BLaER1 (cell line): Measurements from ENCODE around the gene ITFG1.
A peak's percentile ranks its signal among the peaks of the same experiment; 100 is the strongest.
"Not testable (repeated sequence)": the region's sequence is repeated elsewhere in the genome, so short reads cannot be mapped to it uniquely, and the experiment has no call there.

Experiments
- H3K27ac ChIP-seq: shearing (Covaris generic); formaldehyde crosslinking; 2 replicates; pipeline ENCODE4 v1.8.1; 2022
- H3K27me3 ChIP-seq: shearing (Covaris generic); formaldehyde crosslinking; 2 replicates; pipeline ENCODE4 v1.8.1; 2022
- H3K36me3 ChIP-seq: shearing (Covaris generic); formaldehyde crosslinking; 2 replicates; pipeline ENCODE4 v1.8.1; 2022
- H3K4me1 ChIP-seq: shearing (Covaris generic); formaldehyde crosslinking; 2 replicates; pipeline ENCODE4 v1.8.1; 2022
- H3K4me2 ChIP-seq: shearing (Covaris generic); formaldehyde crosslinking; 2 replicates; pipeline ENCODE4 v1.8.1; 2022
- H3K4me3 ChIP-seq: shearing (Covaris generic); formaldehyde crosslinking; 2 replicates; pipeline ENCODE4 v1.8.1; 2022
- H3K9ac ChIP-seq: shearing (Covaris generic); formaldehyde crosslinking; 2 replicates; pipeline ENCODE4 v1.8.1; 2022
- H3K9me3 ChIP-seq: shearing (Covaris generic); formaldehyde crosslinking; 2 replicates; pipeline ENCODE4 v1.8.1; 2022
- H4K20me1 ChIP-seq: shearing (Covaris generic); formaldehyde crosslinking; 2 replicates; pipeline ENCODE4 v1.8.1; 2022
- Cebpa-rat ChIP-seq: shearing (Covaris generic); IDR thresholded peaks from 2 replicates; pipeline ENCODE4 v1.8.1; 2022

The ITFG1 gene

GRCh38 chr16:47463771-47464624 is 3.1 kb upstream of the ITFG1 start:
- H3K36me3 ChIP-seq, result peaks cover 9% of the 10 kb centered on the region; the same call in 1 of the 2 replicates
- H3K9me3 ChIP-seq, result no peaks in the 10 kb centered on the region
- peaks cover 55% of the 10 kb centered on the region for H3K4me1 ChIP-seq
- peak overlapping the region; percentile 87 for H3K27ac ChIP-seq
- no peaks in the 10 kb centered on the region for H4K20me1 ChIP-seq
- peak overlapping the region; percentile 89 for H3K4me3 ChIP-seq
- no peak for TF ChIP-seq Cebpa-rat
- peak overlapping the region; percentile 87 for H3K4me2 ChIP-seq
- no peaks in the 10 kb centered on the region for H3K27me3 ChIP-seq
- peak overlapping the region; percentile 64 for H3K9ac ChIP-seq

DNA sequence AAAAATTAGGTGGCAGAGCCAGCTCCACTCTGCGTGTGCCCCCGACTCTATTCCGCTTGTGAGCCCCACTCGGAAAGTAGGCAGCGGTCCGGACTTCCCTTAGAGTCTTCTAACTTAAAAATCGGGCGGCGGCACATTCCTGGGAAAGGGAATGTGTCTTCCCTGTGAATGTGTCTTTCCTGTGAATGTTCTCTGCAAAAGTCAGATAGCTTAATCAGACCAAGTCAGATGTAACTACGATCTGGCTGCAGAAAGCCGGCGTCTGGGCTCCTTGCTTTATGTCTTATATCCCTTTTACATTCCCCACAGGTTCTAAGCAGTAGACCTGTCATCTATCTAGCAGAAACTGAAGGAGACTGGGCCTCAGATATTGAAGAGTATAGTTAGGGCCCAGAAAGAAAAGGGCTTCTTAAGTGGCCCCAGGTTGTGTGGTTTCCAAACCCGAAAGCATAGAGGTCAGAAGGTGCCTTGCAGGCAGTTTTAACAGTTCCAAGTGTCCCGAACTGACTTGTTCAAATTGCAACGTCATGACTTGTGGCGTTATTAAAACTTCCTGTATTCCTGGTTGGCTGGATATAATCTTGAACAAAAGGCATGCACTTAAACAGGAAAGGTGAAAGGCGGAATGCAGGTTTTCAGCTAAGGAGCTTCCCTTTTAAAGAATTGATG is 869 bp upstream of the ITFG1 start:
- peaks cover 69% of the 10 kb centered on the region for H3K4me1 ChIP-seq
- H3K36me3 ChIP-seq, result peaks cover 16% of the 10 kb centered on the region
- H3K4me3 ChIP-seq, result peak overlapping the region; percentile 89
- peak overlapping the region; percentile 87 for H3K4me2 ChIP-seq
- TF ChIP-seq Cebpa-rat, result no peak
- peak overlapping the region; percentile 95 for H3K27ac ChIP-seq
- no peaks in the 10 kb centered on the region for H3K27me3 ChIP-seq
- peak overlapping the region; percentile 97 for H3K9ac ChIP-seq
- no peaks in the 10 kb centered on the region for H4K20me1 ChIP-seq
- H3K9me3 ChIP-seq, result no peaks in the 10 kb centered on the region

GRCh38 chr16:47460359-47460710 is 528 bp downstream of the ITFG1 start:
- Histone ChIP-seq H3K4me2 (peak overlapping the region; percentile 97), H3K27ac (peak overlapping the region; percentile 95)

DNA sequence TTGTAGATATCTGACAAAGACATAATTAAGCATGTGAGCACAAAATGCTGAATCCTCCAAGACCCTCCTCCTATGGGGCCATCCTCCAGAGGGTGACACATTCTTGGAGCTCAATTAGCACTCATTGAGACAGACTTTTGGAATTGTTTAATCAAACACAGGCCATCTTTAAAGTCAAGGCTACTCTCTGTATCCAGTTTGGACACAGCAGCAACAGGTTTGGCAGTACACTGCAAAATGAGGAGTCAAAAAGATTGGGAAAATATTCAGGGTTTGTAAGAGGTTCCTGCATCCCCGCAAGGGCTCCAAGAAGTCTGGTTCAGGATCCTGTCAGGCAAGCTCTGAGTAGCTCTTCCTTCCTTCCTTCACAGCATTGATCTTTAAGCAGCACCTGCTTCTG is 1.3 kb downstream of the ITFG1 start:
- H3K9ac ChIP-seq, result peak overlapping the region; percentile 97
- no peaks in the 10 kb centered on the region for H3K9me3 ChIP-seq
- H3K4me1 ChIP-seq, result peaks cover 55% of the 10 kb centered on the region
- H3K27me3 ChIP-seq, result no peaks in the 10 kb centered on the region
- H3K4me2 ChIP-seq, result peak overlapping the region; percentile 97
- H3K27ac ChIP-seq, result no peak overlapping the region
- H3K36me3 ChIP-seq, result peaks cover 34% of the 10 kb centered on the region
- peak overlapping the region; percentile 89 for H3K4me3 ChIP-seq
- no peak for TF ChIP-seq Cebpa-rat
- H4K20me1 ChIP-seq, result no peaks in the 10 kb centered on the region

More at GRCh38 chr16:47460359-47460710, 528 bp downstream of the ITFG1 start:
- peak overlapping the region; percentile 89 for H3K4me3 ChIP-seq
- no peaks in the 10 kb centered on the region for H3K27me3 ChIP-seq
- H3K36me3 ChIP-seq, result peaks cover 28% of the 10 kb centered on the region
- peaks cover 62% of the 10 kb centered on the region for H3K4me1 ChIP-seq
- H3K9ac ChIP-seq, result peak overlapping the region; percentile 97
- no peak for TF ChIP-seq Cebpa-rat
- H3K9me3 ChIP-seq, result no peaks in the 10 kb centered on the region
- H4K20me1 ChIP-seq, result no peaks in the 10 kb centered on the region

- TF ChIP-seq Cebpa-rat, result no peak
- no peaks in the 10 kb centered on the region for H3K9me3 ChIP-seq
- no peaks in the 10 kb centered on the region for H4K20me1 ChIP-seq
- no peak overlapping the region for H3K4me3 ChIP-seq
- H3K4me1 ChIP-seq, result peaks cover 42% of the 10 kb centered on the region
- H3K36me3 ChIP-seq, result peaks cover 45% of the 10 kb centered on the region
- peak overlapping the region; percentile 25 for H3K4me2 ChIP-seq
- H3K9ac ChIP-seq, result no peak overlapping the region
- H3K27ac ChIP-seq, result no peak overlapping the region
- no peaks in the 10 kb centered on the region for H3K27me3 ChIP-seq
Measured at GRCh38 chr16:47458331-47458730, 2.5 kb downstream of the ITFG1 start.

GRCh38 chr16:47449788-47450187 is 11.1 kb downstream of the ITFG1 start:
- Histone ChIP-seq H3K9me3 (no peaks in the 10 kb centered on the region), H3K4me2 (no peak overlapping the region), H3K36me3 (peaks cover 66% of the 10 kb centered on the region), H3K9ac (no peak overlapping the region), H3K4me1 (no peaks in the 10 kb centered on the region), H3K4me3 (no peak overlapping the region), H3K27ac (no peak overlapping the region), H4K20me1 (no peaks in the 10 kb centered on the region), H3K27me3 (no peaks in the 10 kb centered on the region)
- no peak for TF ChIP-seq Cebpa-rat

DNA sequence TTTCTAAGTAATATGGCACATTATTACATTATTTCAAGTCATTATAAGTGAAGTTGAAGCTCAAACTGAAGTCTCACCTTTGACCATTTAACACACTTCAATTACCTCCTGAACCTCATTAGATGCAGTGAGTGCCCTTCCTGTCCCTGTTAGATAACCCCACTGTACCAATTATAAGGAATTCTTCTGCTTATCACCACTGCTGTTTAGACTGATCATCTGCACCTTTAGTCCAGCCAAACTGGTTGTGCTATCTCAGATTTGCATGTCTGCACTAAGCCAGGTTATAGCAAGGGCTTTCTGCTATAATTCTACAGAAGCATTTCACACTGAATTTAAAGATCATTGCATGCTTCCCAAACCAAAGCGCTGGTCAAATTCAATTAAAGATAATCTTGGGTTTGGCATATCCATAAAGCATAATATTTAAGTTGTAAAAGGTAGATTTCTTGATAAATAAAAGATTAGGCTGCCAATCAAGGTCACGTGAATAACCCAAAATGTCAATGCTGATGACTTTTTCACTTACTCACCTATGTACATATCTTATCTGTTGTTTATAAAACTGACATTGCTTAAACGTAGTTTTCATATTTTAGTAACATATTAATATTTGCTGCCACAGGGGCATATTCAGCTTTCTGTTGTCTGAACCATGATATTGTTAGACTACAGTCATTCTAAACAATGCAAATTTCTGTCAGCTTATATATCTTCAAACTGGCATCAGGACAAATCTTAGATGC is 11.9 kb downstream of the ITFG1 start:
- H3K4me3 ChIP-seq, result no peak overlapping the region
- no peaks in the 10 kb centered on the region for H3K4me1 ChIP-seq
- H3K9me3 ChIP-seq, result no peaks in the 10 kb centered on the region
- no peaks in the 10 kb centered on the region for H4K20me1 ChIP-seq
- no peak for TF ChIP-seq Cebpa-rat
- H3K9ac ChIP-seq, result no peak overlapping the region
- no peak overlapping the region for H3K27ac ChIP-seq
- H3K4me2 ChIP-seq, result no peak overlapping the region
- peaks cover 60% of the 10 kb centered on the region for H3K36me3 ChIP-seq
- no peaks in the 10 kb centered on the region for H3K27me3 ChIP-seq

DNA sequence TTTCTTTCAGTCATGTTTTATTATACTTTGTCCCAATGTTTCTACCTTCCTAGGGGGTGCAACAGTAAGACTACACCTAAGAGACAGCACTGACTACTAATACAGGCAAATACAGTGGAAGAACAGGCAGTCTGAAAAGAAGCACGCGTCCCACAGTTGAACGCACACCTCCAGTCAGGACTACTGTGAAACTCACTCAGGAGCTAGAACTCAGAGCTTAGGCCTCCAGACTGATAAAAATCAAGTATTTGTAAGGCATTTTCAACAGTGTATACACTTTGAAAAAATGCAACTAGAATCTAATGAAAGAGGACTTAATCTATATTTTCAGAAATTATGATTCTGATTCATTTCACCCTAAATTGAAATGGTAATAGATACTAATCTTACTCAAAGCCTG is 14.4 kb downstream of the ITFG1 start:
- Histone ChIP-seq H3K4me3 (no peak overlapping the region), H3K4me1 (no peaks in the 10 kb centered on the region), H3K4me2 (no peak overlapping the region), H3K9me3 (peaks cover 11% of the 10 kb centered on the region), H3K36me3 (peaks cover 49% of the 10 kb centered on the region), H3K27ac (no peak overlapping the region), H3K9ac (no peak overlapping the region), H3K27me3 (no peaks in the 10 kb centered on the region), H4K20me1 (no peaks in the 10 kb centered on the region)
- no peak for TF ChIP-seq Cebpa-rat

DNA sequence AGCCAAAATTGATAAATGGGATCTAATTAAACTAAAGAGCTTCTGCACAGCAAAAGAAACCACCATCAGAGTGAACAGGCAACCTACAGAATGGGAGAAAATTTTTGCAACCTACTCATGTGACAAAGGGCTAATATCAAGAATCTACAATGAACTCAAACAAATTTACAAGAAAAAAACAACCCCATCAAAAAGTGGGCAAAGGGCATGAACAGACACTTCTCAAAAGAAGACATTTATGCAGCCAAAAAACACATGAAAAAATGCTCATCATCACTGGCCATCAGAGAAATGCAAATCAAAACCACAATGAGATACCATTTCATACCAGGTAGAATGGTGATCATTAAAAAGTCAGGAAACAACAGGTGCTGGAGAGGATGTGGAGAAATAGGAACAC is 18.0 kb downstream of the ITFG1 start:
- not testable (repeated sequence) for H3K4me2 ChIP-seq, H3K27ac ChIP-seq, H3K4me3 ChIP-seq, H3K27me3 ChIP-seq, H4K20me1 ChIP-seq, H3K9ac ChIP-seq
- H3K36me3 ChIP-seq, result peaks cover 31% of the 10 kb centered on the region
- peaks cover 14% of the 10 kb centered on the region for H3K4me1 ChIP-seq
- peaks cover 21% of the 10 kb centered on the region for H3K9me3 ChIP-seq

DNA sequence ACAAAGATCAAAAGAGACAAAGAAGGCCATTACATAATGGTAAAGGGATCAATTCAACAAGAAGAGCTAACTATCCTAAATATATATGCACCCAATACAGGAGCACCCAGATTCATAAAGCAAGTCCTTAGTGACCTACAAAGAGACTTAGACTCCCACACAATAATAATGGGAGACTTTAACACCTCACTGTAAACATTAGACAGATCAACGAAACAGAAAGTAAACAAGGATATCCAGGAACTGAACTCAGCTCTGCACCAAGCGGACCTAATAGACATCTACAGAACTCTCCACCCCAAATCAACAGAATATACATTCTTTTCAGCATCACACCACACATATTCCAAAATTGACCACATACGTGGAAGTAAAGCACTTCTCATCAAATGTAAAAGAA is 20.8 kb downstream of the ITFG1 start:
- not testable (repeated sequence) for H3K4me2 ChIP-seq, H4K20me1 ChIP-seq, H3K27me3 ChIP-seq, H3K4me3 ChIP-seq, H3K27ac ChIP-seq, H3K9ac ChIP-seq
- Histone ChIP-seq H3K4me1 (peaks cover 18% of the 10 kb centered on the region), H3K9me3 (peaks cover 30% of the 10 kb centered on the region), H3K36me3 (peaks cover 23% of the 10 kb centered on the region)

DNA sequence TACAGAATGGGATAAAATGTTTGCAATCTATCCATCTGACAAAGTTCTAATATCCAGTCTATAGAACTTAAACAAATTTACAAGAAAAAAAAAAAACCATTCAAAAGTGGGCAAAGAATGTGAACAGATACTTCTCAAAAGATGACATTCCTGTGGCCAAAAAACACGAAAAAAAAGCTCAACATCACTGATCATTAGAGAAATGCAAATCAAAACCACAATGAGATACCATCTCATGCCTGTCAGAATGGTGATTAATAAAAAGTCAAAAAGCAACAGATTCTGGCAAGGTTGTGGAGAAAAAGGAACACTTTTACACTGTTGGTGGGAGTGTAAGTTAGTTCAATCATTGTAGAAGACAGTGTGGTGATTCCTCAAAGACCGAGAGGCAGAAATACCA is 26.6 kb downstream of the ITFG1 start:
- not testable (repeated sequence) for H3K27me3 ChIP-seq
- H3K4me1 ChIP-seq, result peaks cover 18% of the 10 kb centered on the region
- peaks cover 36% of the 10 kb centered on the region for H3K36me3 ChIP-seq

More for the DNA sequence above, 26.6 kb downstream of the ITFG1 start:
- not testable (repeated sequence) for H3K27ac ChIP-seq, H3K4me2 ChIP-seq, H3K9ac ChIP-seq, H4K20me1 ChIP-seq, H3K4me3 ChIP-seq
- peaks cover 25% of the 10 kb centered on the region for H3K9me3 ChIP-seq
